Activated CD8-positive, alpha-beta memory T cell treated with anti-CD3 and anti-CD28 coated beads for 36 hours (primary cell): ENCODE results near the gene PEAK1. TPM values are rescaled to one million over a fixed set of nuclear protein-coding genes. Genes with fewer than 3 reads are reported as not detected.
"Not testable (repeated sequence)": the region's sequence is repeated elsewhere in the genome, so short reads cannot be mapped to it uniquely, and the experiment has no call there.

Source experiments
- CTCF ChIA-PET: fragments of 350-600 bp; sonication (Branson Sonifier 250); formaldehyde crosslinking; loops from one replicate; lab custom pipeline; 2021; ENCODE audit warnings: antibody characterized with exemption; lab: Charles Lee
- POLR2A ChIA-PET: fragments of 350-600 bp; sonication (Branson Sonifier 250); formaldehyde crosslinking; loops from one replicate; lab custom pipeline; 2021; ENCODE audit warnings: antibody characterized with exemption; lab: Charles Lee
- total RNA-seq, 2 experiments: library from RNA; stranded (reverse); gene quantifications; one replicate each; pipeline ENCODE4 v1.2.3, GENCODE V29; 2021

The PEAK1 gene
- total RNA-seq, 2 experiments from 2014 or later, result 27.8 to 30.5 TPM

DNA sequence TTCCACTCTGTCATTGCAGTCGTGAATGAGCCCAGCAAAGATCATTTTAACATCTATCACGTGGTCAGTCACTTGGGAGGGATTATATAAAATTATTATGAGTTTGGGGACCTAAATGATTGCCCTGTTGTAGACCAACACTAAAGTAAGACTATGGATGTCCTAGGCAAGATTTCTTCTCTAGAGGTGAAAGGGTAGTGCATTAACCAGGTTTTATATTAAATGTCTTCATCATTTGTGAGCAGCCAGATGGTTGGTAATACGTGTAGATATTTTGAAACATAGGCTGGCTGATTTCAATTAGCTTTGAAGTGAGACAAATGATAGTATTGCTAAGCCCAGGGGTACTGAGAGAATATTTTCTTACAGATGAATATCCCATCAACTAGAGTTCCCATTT is 198.7 kb downstream of the PEAK1 start:
- ChIA-PET POLR2A (interaction anchor here (0.6 kb wide), 1 partner anchor 29 kb away, joined by 3 read pairs; no protein-coding TSS in a partner anchor), CTCF (no interaction called here)

DNA sequence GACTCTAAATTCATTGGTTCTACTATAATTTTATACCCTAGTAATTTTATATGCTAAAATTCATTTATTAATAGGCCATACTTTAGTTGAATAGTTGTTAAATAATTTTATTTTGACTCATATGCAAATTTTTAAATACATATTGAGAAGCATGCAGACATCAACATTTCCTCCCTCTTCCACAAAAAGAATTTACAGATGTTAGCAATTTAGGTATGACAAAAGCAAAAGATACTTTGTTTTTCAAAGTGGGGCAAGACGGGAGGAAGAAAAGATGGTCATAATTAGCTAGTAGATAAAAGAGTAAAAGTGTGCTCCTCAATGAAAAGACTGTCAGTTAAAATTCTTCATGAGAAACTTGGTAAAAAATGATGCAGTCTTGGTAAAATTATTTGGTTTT is 200.1 kb downstream of the PEAK1 start:
- POLR2A ChIA-PET, result no interaction called here
- CTCF ChIA-PET, result no interaction called here

DNA sequence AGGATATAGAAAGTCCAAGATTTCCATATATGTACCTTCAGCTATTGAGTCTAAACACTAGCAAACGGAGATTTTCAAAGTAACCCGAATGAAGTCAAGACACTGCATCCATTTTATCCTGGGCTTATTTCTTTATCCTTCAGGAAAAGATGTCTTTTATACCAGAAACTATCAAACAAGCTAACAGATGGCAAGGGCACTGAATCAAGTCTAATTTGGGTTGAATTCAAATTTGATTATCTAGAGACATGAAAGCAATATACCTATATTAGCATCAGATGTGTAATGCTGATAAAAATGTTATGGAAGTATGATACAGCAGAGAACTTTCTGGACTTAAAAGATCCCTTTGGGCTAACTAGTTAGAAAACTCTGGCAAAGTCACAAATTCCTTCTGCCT is 210.7 kb downstream of the PEAK1 start:
- CTCF ChIA-PET, result no interaction called here
- POLR2A ChIA-PET, result no interaction called here

DNA sequence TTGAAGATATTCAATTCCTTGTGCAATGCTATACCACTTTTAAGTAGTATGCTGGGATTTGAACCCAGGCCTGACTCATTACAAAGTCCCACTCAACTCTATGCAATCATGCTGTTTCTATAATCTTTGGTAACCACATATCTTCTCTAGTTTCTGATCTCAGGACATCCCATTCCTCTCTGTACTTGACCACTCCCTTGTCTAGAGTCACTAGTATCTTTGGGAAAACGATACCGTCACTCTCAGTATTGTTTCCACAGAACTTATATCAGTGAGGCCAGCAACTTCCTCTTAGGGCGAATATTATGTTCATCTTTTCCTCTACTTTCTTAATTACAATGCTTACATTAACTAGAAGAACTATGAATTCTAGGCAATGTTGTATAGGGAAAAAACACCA is 211.7 kb downstream of the PEAK1 start:
- ChIA-PET CTCF (no interaction called here), POLR2A (no interaction called here)

DNA sequence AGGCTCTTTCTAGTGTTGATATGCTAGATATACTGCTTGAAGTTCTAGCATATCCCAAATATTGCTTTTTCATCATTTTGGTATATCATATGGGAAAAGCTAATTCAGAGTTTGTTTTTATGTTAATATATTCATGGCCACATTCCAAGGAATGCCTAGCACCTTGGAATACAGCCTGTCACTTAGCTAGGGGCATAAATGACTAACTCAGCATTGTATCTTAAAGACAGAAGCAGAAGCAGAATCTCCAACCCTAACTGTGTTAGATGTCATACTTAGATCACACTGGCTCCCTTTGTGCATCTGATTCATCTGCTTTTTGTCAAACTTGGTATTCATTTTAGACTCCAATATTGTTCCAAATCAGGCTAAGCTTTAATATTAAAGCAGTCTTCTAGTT is 218.2 kb downstream of the PEAK1 start:
- ChIA-PET POLR2A (no interaction called here), CTCF (no interaction called here)

DNA sequence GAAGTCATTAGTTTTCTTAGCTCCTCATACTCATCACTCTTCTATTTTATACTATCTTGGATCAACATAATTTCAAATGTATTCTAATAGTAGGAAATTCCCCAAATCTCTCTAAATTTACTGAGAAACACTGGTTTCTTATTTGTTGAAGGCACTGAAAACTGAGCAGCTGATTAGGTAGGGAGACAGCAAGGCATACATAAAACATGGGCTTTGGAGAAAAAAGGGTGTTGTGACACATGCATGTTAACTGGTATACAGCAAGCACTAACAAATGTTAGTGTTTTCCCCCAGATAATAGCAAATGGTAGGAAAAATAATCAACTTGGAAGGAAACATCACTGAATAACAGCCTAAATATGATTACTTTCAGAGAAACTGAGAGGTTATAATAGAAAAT is 223.5 kb downstream of the PEAK1 start:
- ChIA-PET POLR2A (interaction anchor here (0.7 kb wide), 1 partner anchor 251 kb away, joined by 3 read pairs; no protein-coding TSS in a partner anchor), CTCF (no interaction called here)

DNA sequence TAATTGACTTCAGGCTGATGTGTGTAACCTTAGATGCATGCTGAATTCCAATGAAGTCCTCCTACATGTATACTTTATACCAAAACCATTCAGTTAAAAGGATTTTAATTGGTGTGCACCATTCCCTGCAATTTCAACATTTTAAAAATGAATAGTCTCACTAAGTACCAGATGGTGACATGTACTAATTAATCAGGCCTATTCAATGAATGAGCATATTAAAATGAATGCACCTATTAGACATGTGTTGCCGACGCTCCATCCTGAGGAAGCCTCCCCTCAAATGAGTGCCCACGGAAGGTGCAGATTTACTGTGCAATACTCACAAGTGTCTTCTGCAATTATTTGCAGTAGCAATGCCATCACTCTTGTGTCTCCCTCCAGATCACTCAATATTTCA is 224.3 kb downstream of the PEAK1 start:
- ChIA-PET POLR2A (no interaction called here), CTCF (no interaction called here)

DNA sequence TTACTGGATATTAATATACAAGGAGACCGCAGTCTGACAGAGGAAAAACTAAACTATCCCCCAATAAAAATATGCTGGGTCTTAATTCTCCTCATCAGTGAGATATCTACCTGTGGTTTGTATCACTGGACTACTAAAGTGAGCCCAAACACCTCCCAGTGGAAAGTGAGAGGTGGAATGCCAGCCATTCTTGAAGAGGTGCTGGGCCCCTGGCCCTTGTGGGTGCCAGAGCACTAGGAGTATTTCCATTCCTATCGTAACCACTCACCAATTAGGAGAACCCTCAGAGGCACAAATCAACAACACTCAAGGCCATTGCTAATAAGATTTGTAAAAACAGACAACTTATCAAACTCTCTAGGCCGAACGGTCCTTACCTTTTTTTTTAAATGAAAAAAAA is 227.5 kb downstream of the PEAK1 start:
- POLR2A ChIA-PET, result no interaction called here
- CTCF ChIA-PET, result no interaction called here

DNA sequence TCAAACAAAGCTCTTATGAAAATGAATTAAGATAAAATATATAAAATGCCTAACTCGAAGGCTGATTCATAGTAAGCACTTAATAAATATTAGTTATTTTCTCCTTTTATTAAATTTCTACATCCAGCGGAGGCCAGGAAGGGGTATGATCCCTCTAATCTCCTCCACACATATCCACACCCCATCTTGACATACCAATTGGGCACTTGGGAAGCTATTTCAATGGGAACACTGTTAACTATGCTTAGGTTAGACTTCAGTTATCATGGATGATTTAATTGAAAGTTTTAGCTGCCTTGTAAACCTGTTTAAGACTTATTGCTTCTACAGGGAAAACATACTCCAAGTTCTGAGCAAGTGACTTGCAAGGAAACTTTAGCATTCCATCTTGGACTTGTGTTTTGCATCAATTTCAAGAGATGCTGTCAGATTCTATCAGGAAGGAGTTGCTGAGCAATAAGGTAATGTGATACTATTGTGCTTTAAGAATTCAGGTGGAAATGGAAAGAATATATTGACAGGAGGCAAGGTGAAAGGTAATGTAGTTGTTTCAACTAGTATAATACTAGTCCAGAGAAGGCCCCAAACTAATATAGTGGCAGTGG is 228.6 kb downstream of the PEAK1 start:
- CTCF ChIA-PET, result no interaction called here
- POLR2A ChIA-PET, result no interaction called here

DNA sequence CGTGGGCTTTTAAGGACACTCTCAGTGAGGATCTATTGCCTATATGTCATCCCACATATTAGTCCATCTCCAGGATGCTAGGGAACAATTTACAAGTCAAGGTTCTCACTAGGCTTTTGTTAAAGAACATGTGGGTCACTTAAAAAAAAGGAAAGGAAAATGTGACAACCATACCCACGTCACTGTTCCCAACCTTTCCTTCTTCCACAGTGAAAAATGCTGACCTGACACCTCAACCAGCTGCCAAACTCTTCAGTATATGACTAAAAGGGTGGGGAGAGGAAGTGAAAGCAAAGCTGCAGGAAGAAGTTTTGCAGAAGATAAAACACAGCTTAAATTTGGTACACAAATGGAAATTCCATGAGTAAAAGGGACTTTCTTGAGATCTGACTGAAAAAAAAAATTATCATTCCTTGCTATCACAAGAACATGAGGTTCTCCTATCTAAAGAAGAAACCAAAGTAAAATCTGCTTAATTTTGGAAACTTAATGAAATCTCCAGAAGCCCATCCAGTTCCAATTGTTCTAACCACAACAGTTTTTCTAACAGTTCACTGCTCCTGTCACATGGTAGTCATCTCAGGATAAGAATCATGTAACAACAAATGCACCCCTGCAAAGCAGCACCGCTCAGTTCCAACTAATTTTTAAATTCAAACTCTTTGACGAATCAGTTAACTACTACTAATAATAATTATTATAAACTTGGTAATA is 232.0 kb downstream of the PEAK1 start:
- POLR2A ChIA-PET, result no interaction called here
- CTCF ChIA-PET, result interaction anchor here (1.0 to 1.9 kb wide), 6 partner anchors 16 to 355 kb away, joined by 3 to 12 read pairs (median 4); no protein-coding TSS in a partner anchor

DNA sequence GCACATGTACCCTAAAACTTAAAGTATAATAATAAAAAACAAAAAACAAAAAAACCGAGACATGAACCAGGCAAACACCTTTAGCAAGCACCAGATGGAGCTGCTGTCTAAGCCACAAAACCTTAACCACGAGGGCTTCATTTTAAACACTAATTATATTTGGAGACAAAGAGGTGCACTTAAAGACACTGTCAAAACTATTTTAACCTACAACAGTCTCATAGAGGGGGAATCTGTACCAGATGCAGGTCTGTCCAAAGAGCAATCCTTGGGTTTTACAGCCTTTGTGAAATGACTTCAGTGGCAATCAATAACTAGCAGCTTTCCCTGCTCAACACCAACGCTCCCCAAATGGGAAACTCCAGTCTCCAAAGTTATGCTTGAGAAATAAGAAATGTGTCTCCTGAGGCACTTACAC is 233.3 kb downstream of the PEAK1 start:
- ChIA-PET POLR2A (no interaction called here), CTCF (interaction anchor here (0.9 to 1.9 kb wide), 7 partner anchors 14 to 357 kb away, joined by 3 to 12 read pairs (median 3); no protein-coding TSS in a partner anchor)

DNA sequence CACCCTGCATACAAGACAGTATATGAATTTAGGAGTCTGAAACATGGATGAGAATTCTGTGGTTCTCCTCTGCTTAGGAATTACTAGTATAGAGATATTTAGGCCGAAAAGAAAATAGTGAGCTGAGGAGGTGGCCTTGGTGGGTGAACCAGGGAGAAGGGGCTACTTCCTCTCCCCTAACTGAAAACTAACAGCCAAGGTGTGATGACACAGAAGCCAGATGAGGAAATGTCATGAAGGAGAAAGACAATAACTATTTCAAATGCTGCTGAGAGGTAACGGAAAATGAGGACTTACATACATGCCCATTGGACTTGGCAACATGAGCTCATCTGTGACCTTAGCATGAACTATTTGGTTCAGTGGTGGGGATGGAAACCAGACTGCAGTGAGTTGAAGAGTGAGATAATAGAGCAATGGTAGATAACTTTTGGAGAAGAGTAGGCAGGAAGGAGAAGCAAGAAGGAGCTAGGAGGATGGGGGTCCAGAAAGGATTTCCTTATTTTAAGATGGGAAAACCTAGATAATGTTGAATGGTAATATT is 234.6 kb downstream of the PEAK1 start:
- CTCF ChIA-PET, result interaction anchor here (1.0 to 1.6 kb wide), 2 partner anchors 209 to 358 kb away, joined by 3 to 4 read pairs; no protein-coding TSS in a partner anchor
- POLR2A ChIA-PET, result no interaction called here

DNA sequence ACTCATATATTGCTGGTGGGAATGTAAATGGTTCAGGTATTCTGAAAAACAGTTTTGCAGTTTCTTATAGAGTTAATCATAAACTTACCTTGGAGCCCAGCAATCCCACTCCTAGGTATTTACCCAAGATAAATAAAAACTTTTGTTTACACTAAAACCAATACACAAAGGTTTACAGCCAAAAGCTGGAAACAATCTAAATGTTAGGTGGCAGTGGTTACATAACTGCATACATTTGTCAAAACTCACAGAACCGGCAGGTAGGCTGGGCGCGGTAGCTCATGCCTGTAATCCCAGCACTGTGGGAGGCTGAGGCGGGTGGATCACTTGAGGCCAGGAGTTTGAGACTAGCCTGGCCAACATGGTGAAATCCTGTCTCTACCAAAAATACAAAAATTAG is 235.6 kb downstream of the PEAK1 start:
- CTCF ChIA-PET, result not testable (repeated sequence)

DNA sequence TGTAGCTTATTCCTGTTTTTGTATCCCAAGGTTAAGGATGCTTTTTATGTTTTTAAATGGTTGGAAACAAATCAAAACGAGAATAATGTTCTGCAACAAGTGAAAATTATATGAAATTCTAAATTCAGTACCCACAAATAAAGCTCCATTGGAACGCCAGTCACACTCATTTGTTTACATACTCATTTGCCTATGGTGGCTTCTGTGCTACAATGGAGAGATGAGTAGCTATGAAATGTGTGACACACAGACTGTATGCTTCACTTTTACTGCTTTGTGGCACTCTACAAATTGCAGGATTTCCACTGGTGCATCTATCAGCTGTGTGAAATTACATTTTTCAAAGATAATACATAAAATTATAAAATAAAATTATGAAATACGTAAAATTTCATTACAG is 236.8 kb downstream of the PEAK1 start:
- POLR2A ChIA-PET, result no interaction called here
- CTCF ChIA-PET, result interaction anchor here (0.6 to 1.0 kb wide), 5 partner anchors 64 to 1332 kb away, joined by 3 to 4 read pairs (median 3); no protein-coding TSS in a partner anchor

More for the DNA sequence above, 235.6 kb downstream of the PEAK1 start:
- POLR2A ChIA-PET, result not testable (repeated sequence)

DNA sequence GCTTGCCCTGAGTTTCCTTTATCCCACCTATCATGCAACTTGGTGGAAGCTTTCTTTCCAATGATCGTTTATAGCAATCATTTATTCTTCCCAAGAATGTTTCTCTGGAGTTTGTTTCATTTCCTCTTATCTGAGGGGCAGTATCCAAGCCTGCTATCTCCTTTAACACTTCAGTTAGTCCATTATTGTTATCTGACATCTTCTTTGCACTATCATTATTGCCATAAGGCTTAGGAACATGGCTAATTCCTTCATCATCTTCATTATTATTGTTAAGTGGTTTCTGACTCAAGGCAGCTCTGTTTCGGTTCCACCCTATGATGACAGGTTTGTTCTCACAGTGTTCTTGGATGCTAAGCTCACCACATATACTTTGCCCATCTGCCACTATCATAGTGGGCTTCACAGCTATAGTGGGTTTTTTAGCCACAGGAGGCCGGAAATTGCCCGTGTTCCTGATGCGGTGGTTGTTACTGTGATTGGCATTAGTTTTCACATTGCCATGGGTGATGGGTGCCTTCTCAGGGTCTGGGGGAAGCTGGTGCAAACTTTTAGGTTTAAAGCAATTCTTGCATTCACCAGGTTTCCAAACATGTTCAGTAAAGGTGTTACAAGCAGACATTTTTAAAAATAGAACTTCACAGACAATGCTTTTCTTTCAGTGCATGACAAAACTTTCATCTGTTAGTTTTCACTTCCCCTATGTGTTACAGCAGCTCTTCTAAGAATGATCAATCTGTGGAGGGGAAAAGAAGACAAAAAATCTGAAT is 238.4 kb downstream of the PEAK1 start:
- POLR2A ChIA-PET, result interaction anchor here (1.1 kb wide), 1 partner anchor 221 kb away, joined by 3 read pairs; no protein-coding TSS in a partner anchor
- CTCF ChIA-PET, result interaction anchor here (0.6 to 1.5 kb wide), 6 partner anchors 21 to 1569 kb away, joined by 3 to 5 read pairs (median 3); no protein-coding TSS in a partner anchor

DNA sequence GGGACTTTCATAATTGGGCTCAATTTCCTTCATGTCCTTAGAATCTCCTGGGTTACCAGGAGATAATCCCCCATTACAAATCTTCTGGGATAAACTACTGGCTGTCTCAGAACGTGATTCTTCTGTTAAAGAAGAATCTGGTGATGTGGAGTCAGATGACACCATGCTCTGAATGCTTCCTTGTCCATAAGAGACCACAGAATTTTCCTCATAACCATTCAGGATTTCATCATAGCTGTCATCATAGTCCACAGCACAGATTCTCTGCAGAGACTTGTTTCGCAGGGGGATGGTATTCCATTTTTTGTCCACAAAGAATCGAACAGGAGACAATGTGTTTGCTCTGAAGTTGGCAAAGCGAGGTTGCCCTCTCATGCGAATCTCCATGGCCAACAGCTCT is 239.1 kb downstream of the PEAK1 start:
- ChIA-PET CTCF (interaction anchor here (1.2 to 1.3 kb wide), 2 partner anchors 66 to 137 kb away, joined by 3 read pairs; no protein-coding TSS in a partner anchor), POLR2A (interaction anchor here (1.1 kb wide), 1 partner anchor 222 kb away, joined by 3 read pairs; no protein-coding TSS in a partner anchor)

DNA sequence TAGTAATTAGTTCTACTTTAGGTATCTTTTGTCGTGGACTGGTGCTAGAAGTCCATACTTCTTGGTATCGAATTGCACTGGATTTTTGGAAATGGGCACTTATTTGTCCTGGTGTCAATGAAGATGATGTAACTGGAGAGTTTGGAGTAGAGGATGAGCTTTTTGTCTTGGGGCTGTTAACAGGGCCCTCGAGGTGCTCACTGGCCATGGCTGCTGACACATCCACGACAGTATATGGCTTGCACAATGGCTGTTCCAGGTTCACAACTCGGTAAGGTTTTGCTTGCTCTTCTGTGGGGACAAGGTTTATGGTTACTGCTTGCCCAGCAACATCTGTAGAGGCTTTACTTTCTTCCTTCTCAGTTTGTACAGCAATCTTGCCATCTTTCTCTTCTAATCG is 239.6 kb downstream of the PEAK1 start:
- CTCF ChIA-PET, result interaction anchor here (1.2 kb wide), 1 partner anchor 203 kb away, joined by 3 read pairs; no protein-coding TSS in a partner anchor
- POLR2A ChIA-PET, result interaction anchor here (1.1 kb wide), 1 partner anchor 222 kb away, joined by 3 read pairs; no protein-coding TSS in a partner anchor

DNA sequence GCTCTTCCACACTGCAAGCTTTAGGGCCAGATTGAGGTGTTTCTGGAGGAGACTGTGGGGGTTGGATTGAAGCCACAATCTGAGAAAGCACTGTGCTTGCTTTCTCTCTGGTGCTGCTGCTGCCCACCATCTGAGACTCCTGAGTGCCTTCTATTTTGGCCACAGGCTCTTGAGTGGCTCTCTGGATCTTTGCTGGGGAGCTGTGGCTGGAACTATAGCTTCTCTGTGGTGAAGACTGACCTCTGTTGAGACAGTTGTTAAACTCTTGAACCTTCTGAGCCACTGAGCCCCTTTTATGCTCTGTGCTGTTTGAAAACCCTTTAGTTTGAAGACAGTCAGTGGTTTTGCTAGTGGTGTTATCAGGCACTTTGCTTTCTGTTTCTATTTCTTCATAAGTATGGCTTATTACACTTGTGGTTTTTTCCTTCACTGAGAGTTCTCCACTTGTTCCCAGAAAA is 240.3 kb downstream of the PEAK1 start:
- CTCF ChIA-PET, result interaction anchor here (1.2 kb wide), 1 partner anchor 204 kb away, joined by 3 read pairs; no protein-coding TSS in a partner anchor
- POLR2A ChIA-PET, result no interaction called here

DNA sequence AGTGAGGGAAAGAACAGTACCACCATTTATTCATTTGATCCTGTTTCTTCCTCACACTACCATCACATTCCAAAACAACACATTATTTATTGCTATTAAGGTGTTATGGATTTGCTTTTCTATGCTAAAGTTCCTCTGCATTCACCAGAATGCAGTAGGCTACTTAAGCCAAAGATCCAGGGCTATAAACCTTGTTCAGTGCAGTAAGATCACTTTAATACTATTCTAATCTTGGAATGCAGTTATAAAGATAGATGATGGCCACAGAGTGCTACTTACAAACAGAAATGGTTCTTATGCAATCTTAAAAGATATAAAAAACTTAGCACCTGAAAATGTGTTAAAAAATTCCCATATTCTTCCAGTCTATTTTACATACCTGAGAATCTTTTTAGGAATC is 241.5 kb downstream of the PEAK1 start:
- POLR2A ChIA-PET, result no interaction called here
- CTCF ChIA-PET, result interaction anchor here (1.1 kb wide), 1 partner anchor 205 kb away, joined by 5 read pairs; no protein-coding TSS in a partner anchor
